ENCODE results near the gene MTA2.
"Not testable (repeated sequence)": the region's sequence is repeated elsewhere in the genome, so short reads cannot be mapped to it uniquely, and the experiment has no call there.

Gene MTA2

GRCh38 chr11:62560566-62561103, 41.0 kb downstream of the MTA2 start:
- Histone ChIP-seq H3K79me1 (ENCODE audit: low read length) (peaks cover 17% of the 10 kb centered on the region), H3K4me1 (ENCODE audit: control insufficient read depth, low read depth, low read length) (peaks cover 16% of the 10 kb centered on the region), H3K23ac (ENCODE audit: low read length) (no peak overlapping the region), H3K27ac (ENCODE audit: low read depth, low read length) (peak overlapping the region; percentile 7), H3K27me3 (ENCODE audit: insufficient read depth, low read length, poor library complexity) (no peaks in the 10 kb centered on the region), H3K36me3 (ENCODE audit: control insufficient read depth, insufficient read depth, low read length) (peaks cover 24% of the 10 kb centered on the region), H3K4me3 (ENCODE audit: low read length) (no peak overlapping the region), H3K79me2 (ENCODE audit: control insufficient read depth, insufficient read depth, low read length) (peaks cover 13% of the 10 kb centered on the region), H4K8ac (ENCODE audit: low read depth, low read length) (no peak overlapping the region), H4K5ac (ENCODE audit: low read length) (no peak overlapping the region), H3K4me2 (ENCODE audit: low read length) (no peak overlapping the region), H3K56ac (ENCODE audit: low read length) (peak overlapping the region; percentile 18), H2BK120ac (ENCODE audit: low read depth, low read length) (no peak overlapping the region), H2BK5ac (ENCODE audit: low read length) (no peak overlapping the region), H3K4ac (ENCODE audit: low read depth, low read length) (no peak overlapping the region), H3K18ac (ENCODE audit: low read length) (no peak overlapping the region), H3K9ac (ENCODE audit: low read length) (no peak overlapping the region), H2BK15ac (replicated peaks; ENCODE audit: low read depth) (no peak overlapping the region), H2AK5ac (ENCODE audit: low read length) (no peak overlapping the region)
- peak; percentile 99 for DNase-seq
- WGBS (ENCODE audit: extremely low coverage, insufficient coverage, low lambda C conversion rate): no CpG with 5 or more reads among the region's 2 CpGs

GRCh38 chr11:62559626-62560025, 42.0 kb downstream of the MTA2 start:
- H3K23ac ChIP-seq (ENCODE audit: low read length); H3K79me2 ChIP-seq (ENCODE audit: control insufficient read depth, insufficient read depth, low read length); H4K8ac ChIP-seq (ENCODE audit: low read depth, low read length); H2BK15ac ChIP-seq (replicated peaks; ENCODE audit: low read depth); H3K56ac ChIP-seq (ENCODE audit: low read length); H3K4ac ChIP-seq (ENCODE audit: low read depth, low read length); H3K27ac ChIP-seq (ENCODE audit: low read depth, low read length); H2BK5ac ChIP-seq (ENCODE audit: low read length); DNase-seq; H2AK5ac ChIP-seq (ENCODE audit: low read length); H3K18ac ChIP-seq (ENCODE audit: low read length); H3K4me3 ChIP-seq (ENCODE audit: low read length); H3K4me2 ChIP-seq (ENCODE audit: low read length); H3K27me3 ChIP-seq (ENCODE audit: insufficient read depth, low read length, poor library complexity); H3K9ac ChIP-seq (ENCODE audit: low read length); H2BK120ac ChIP-seq (ENCODE audit: low read depth, low read length); H4K5ac ChIP-seq (ENCODE audit: low read length): not testable (repeated sequence)
- no CpG with 5 or more reads among the region's 5 CpGs for WGBS (ENCODE audit: extremely low coverage, insufficient coverage, low lambda C conversion rate)
- peaks cover 19% of the 10 kb centered on the region for H3K4me1 ChIP-seq (ENCODE audit: control insufficient read depth, low read depth, low read length)
- peaks cover 19% of the 10 kb centered on the region for H3K79me1 ChIP-seq (ENCODE audit: low read length)
- H3K36me3 ChIP-seq (ENCODE audit: control insufficient read depth, insufficient read depth, low read length): peaks cover 20% of the 10 kb centered on the region

GRCh38 chr11:62559204-62559603, 42.5 kb downstream of the MTA2 start:
- peaks cover 20% of the 10 kb centered on the region for H3K36me3 ChIP-seq (ENCODE audit: control insufficient read depth, insufficient read depth, low read length)
- H3K79me1 ChIP-seq (ENCODE audit: low read length): peaks cover 19% of the 10 kb centered on the region
- H3K4ac ChIP-seq (ENCODE audit: low read depth, low read length): no peak overlapping the region
- H3K4me2 ChIP-seq (ENCODE audit: low read length): no peak overlapping the region
- WGBS (ENCODE audit: extremely low coverage, insufficient coverage, low lambda C conversion rate): no CpG with 5 or more reads among the region's 8 CpGs
- no peak overlapping the region for H3K9ac ChIP-seq (ENCODE audit: low read length)
- H3K79me2 ChIP-seq (ENCODE audit: control insufficient read depth, insufficient read depth, low read length): peaks cover 9% of the 10 kb centered on the region
- H3K56ac ChIP-seq (ENCODE audit: low read length): no peak overlapping the region
- H3K18ac ChIP-seq (ENCODE audit: low read length): no peak overlapping the region
- no peak overlapping the region for H2AK5ac ChIP-seq (ENCODE audit: low read length)
- H4K8ac ChIP-seq (ENCODE audit: low read depth, low read length): no peak overlapping the region
- H3K23ac ChIP-seq (ENCODE audit: low read length): no peak overlapping the region
- no peak overlapping the region for H2BK120ac ChIP-seq (ENCODE audit: low read depth, low read length)
- H3K27ac ChIP-seq (ENCODE audit: low read depth, low read length): no peak overlapping the region
- no peaks in the 10 kb centered on the region for H3K27me3 ChIP-seq (ENCODE audit: insufficient read depth, low read length, poor library complexity)
- no peak overlapping the region for H2BK15ac ChIP-seq (replicated peaks; ENCODE audit: low read depth)
- H3K4me1 ChIP-seq (ENCODE audit: control insufficient read depth, low read depth, low read length): peaks cover 20% of the 10 kb centered on the region
- H4K5ac ChIP-seq (ENCODE audit: low read length): no peak overlapping the region
- no peak for DNase-seq
- H2BK5ac ChIP-seq (ENCODE audit: low read length): no peak overlapping the region
- no peak overlapping the region for H3K4me3 ChIP-seq (ENCODE audit: low read length)

- Histone ChIP-seq H2AK5ac (ENCODE audit: low read length) (no peak overlapping the region), H3K36me3 (ENCODE audit: control insufficient read depth, insufficient read depth, low read length) (peaks cover 20% of the 10 kb centered on the region), H3K23ac (ENCODE audit: low read length) (no peak overlapping the region), H3K4me1 (ENCODE audit: control insufficient read depth, low read depth, low read length) (peaks cover 24% of the 10 kb centered on the region), H3K18ac (ENCODE audit: low read length) (no peak overlapping the region), H3K79me2 (ENCODE audit: control insufficient read depth, insufficient read depth, low read length) (peaks cover 7% of the 10 kb centered on the region), H2BK120ac (ENCODE audit: low read depth, low read length) (no peak overlapping the region), H3K27ac (ENCODE audit: low read depth, low read length) (no peak overlapping the region), H2BK5ac (ENCODE audit: low read length) (no peak overlapping the region), H3K56ac (ENCODE audit: low read length) (no peak overlapping the region), H3K4me2 (ENCODE audit: low read length) (no peak overlapping the region), H4K8ac (ENCODE audit: low read depth, low read length) (no peak overlapping the region), H3K27me3 (ENCODE audit: insufficient read depth, low read length, poor library complexity) (no peaks in the 10 kb centered on the region), H2BK15ac (replicated peaks; ENCODE audit: low read depth) (no peak overlapping the region), H3K4ac (ENCODE audit: low read depth, low read length) (no peak overlapping the region), H3K4me3 (ENCODE audit: low read length) (no peak overlapping the region), H3K9ac (ENCODE audit: low read length) (no peak overlapping the region), H3K79me1 (ENCODE audit: low read length) (peaks cover 17% of the 10 kb centered on the region), H4K5ac (ENCODE audit: low read length) (no peak overlapping the region)
- WGBS (ENCODE audit: extremely low coverage, insufficient coverage, low lambda C conversion rate): no CpG with 5 or more reads among the region's 9 CpGs
- DNase-seq: no peak
These were observed 43.0 kb downstream of the MTA2 start for GRCh38 chr11:62558669-62559068.

- DNase-seq: peak; percentile 53
- Histone ChIP-seq H2AK5ac (ENCODE audit: low read length) (no peak overlapping the region), H3K79me1 (ENCODE audit: low read length) (peaks cover 17% of the 10 kb centered on the region), H3K27me3 (ENCODE audit: insufficient read depth, low read length, poor library complexity) (no peaks in the 10 kb centered on the region), H3K79me2 (ENCODE audit: control insufficient read depth, insufficient read depth, low read length) (peaks cover 7% of the 10 kb centered on the region), H4K5ac (ENCODE audit: low read length) (no peak overlapping the region), H2BK120ac (ENCODE audit: low read depth, low read length) (no peak overlapping the region), H3K4me3 (ENCODE audit: low read length) (no peak overlapping the region), H3K18ac (ENCODE audit: low read length) (no peak overlapping the region), H3K27ac (ENCODE audit: low read depth, low read length) (peak overlapping the region; percentile 59), H3K36me3 (ENCODE audit: control insufficient read depth, insufficient read depth, low read length) (peaks cover 19% of the 10 kb centered on the region), H3K23ac (ENCODE audit: low read length) (peak overlapping the region; percentile 85), H3K56ac (ENCODE audit: low read length) (peak overlapping the region; percentile 65), H3K4me1 (ENCODE audit: control insufficient read depth, low read depth, low read length) (peaks cover 28% of the 10 kb centered on the region), H2BK15ac (replicated peaks; ENCODE audit: low read depth) (no peak overlapping the region), H3K4ac (ENCODE audit: low read depth, low read length) (no peak overlapping the region), H3K4me2 (ENCODE audit: low read length) (no peak overlapping the region), H2BK5ac (ENCODE audit: low read length) (no peak overlapping the region), H3K9ac (ENCODE audit: low read length) (peak overlapping the region; percentile 40), H4K8ac (ENCODE audit: low read depth, low read length) (no peak overlapping the region)
- no CpG with 5 or more reads among the region's 3 CpGs for WGBS (ENCODE audit: extremely low coverage, insufficient coverage, low lambda C conversion rate)
These were observed 44.6 kb downstream of the MTA2 start for GRCh38 chr11:62556875-62557631.
